GM21390 (cell line): ENCODE data around the gene LDB3.

Experiments
- ATAC-seq: cut with Tn5 transposase; IDR thresholded peaks from one replicate; pipeline ENCODE4 v1.9.1; 2021; ENCODE audit not compliant: unreplicated experiment

LDB3 gene

GRCh38 chr10:86650151-86650550 lies 18.2 kb upstream of the LDB3 start:
- no peak for ATAC-seq

- no peak for ATAC-seq
These were observed 17.3 kb upstream of the LDB3 start for GRCh38 chr10:86651021-86651471.

- ATAC-seq, result no peak
These were observed 16.5 kb upstream of the LDB3 start for GRCh38 chr10:86651631-86652331.

- ATAC-seq, result no peak
These were observed 15.7 kb upstream of the LDB3 start for GRCh38 chr10:86652361-86653202.

GRCh38 chr10:86653379-86653778 lies 14.9 kb upstream of the LDB3 start:
- ATAC-seq, result no peak

- ATAC-seq, result no peak
These were observed 14.3 kb upstream of the LDB3 start for GRCh38 chr10:86653987-86654386.

- ATAC-seq, result no peak
These were observed 13.7 kb upstream of the LDB3 start, which contains the start of gene OPN4 for GRCh38 chr10:86654411-86655172. Gene OPN4 (plus strand): TSS chr10:86654547. CDS start chr10:86654784, 237 bp downstream.

- ATAC-seq, result no peak
These were observed 13.2 kb upstream of the LDB3 start for GRCh38 chr10:86655173-86655540.

GRCh38 chr10:86655596-86655995 lies 12.7 kb upstream of the LDB3 start:
- no peak for ATAC-seq

- no peak for ATAC-seq
These were observed 11.3 kb upstream of the LDB3 start for GRCh38 chr10:86657011-86657395.

- ATAC-seq, result no peak
These were observed 10.8 kb upstream of the LDB3 start for GRCh38 chr10:86657396-86658011.

GRCh38 chr10:86658261-86658741 lies 10.0 kb upstream of the LDB3 start:
- ATAC-seq, result no peak

- no peak for ATAC-seq
These were observed 9.6 kb upstream of the LDB3 start for GRCh38 chr10:86658751-86659150.

GRCh38 chr10:86659161-86659691 lies 9.1 kb upstream of the LDB3 start:
- ATAC-seq, result no peak

GRCh38 chr10:86659721-86660453 lies 8.4 kb upstream of the LDB3 start:
- ATAC-seq, result no peak

GRCh38 chr10:86661161-86662025 lies 6.9 kb upstream of the LDB3 start:
- no peak for ATAC-seq

- no peak for ATAC-seq
These were observed 5.9 kb upstream of the LDB3 start for GRCh38 chr10:86662186-86663045.

GRCh38 chr10:86663046-86663345 lies 5.3 kb upstream of the LDB3 start:
- ATAC-seq, result no peak
